ENCODE results near the gene KASH5. TPM values are rescaled to one million over a fixed set of nuclear protein-coding genes. Genes with fewer than 3 reads are reported as not detected.
"Not testable (repeated sequence)": the region's sequence is repeated elsewhere in the genome, so short reads cannot be mapped to it uniquely, and the experiment has no call there.

KASH5 gene
- total RNA-seq, 1 donor from 2014 or later, result 0.14 TPM

DNA sequence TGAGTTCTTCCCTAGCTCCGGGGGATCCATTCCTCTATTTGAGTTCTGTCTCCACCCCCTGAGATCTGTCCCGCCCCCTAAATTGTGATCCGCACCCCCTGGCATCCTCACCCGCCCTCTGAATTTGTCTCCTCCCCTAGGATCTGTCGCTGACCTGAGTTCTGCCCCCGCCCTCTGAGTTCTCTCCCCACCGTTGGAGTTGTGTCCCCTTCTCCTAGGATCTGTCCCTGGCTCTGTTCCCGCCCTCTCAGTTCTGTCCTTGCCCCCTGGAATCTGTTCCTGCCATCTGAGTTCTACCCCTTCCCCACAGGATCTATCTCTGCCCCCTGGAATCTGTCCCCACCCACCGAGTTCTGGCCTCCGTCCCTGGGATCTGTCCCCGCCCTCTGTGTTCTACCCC lies 54.3 kb downstream of the KASH5 start:
- intact Hi-C loops (cut with micrococcal nuclease), result no loop called here
- H3K4me3 Mint-ChIP-seq (ENCODE audit: low read depth), result peak overlapping the region; percentile 78
- no peak overlapping the region for H3K27ac Mint-ChIP-seq
- H3K36me3 Mint-ChIP-seq (ENCODE audit: low read depth), result peaks cover 18% of the 10 kb centered on the region
- DNase-seq (ENCODE audit: low spot score), result no peak
- peaks cover 29% of the 10 kb centered on the region for H3K4me1 Mint-ChIP-seq (ENCODE audit: low read depth)
- H3K27me3 Mint-ChIP-seq (ENCODE audit: low read depth), result peaks cover 48% of the 10 kb centered on the region
- H3K9me3 Mint-ChIP-seq, result no peaks in the 10 kb centered on the region

DNA sequence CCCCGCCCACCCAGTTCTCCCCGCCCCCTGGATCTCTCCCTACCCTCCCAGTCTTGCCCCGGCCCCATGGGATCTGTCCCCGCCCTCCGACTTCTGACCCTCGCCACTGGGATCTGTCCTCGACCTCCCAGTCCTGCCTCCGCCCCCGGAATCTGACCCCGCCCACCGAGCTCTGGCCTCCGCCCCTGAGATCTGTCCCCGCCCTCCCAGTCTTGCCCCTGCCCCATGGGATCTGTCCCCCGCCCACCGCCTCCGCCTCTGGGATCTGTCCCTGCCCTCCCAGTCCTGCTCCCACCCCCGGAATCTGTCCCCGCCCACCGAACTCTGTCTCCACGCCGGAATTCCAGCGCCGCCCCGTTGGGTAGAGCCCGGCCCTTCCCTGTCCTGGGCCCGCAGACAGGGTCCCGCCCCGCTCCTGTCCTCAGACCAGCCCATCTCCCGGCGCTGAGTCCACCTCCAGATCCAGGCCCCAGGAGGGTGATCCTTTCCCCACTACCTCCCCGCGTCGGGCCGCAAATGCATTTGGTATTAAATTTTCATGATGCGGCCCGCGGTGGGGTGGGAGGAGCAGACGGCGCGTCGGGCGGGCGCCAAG lies 54.8 kb downstream of the KASH5 start:
- peaks cover 29% of the 10 kb centered on the region for H3K4me1 Mint-ChIP-seq (ENCODE audit: low read depth)
- H3K27me3 Mint-ChIP-seq (ENCODE audit: low read depth), result peaks cover 43% of the 10 kb centered on the region
- H3K27ac Mint-ChIP-seq, result peak overlapping the region; percentile 82
- H3K9me3 Mint-ChIP-seq, result no peaks in the 10 kb centered on the region
- intact Hi-C loops (cut with micrococcal nuclease), result loop anchor here (1.0 kb wide), 3 partner anchors 8 to 51 kb away; partner anchors contain the start of gene PIH1D1
- peaks cover 22% of the 10 kb centered on the region for H3K36me3 Mint-ChIP-seq (ENCODE audit: low read depth)
- peak overlapping the region; percentile 78 for H3K4me3 Mint-ChIP-seq (ENCODE audit: low read depth)
- peak; percentile 63 for DNase-seq (ENCODE audit: low spot score)

DNA sequence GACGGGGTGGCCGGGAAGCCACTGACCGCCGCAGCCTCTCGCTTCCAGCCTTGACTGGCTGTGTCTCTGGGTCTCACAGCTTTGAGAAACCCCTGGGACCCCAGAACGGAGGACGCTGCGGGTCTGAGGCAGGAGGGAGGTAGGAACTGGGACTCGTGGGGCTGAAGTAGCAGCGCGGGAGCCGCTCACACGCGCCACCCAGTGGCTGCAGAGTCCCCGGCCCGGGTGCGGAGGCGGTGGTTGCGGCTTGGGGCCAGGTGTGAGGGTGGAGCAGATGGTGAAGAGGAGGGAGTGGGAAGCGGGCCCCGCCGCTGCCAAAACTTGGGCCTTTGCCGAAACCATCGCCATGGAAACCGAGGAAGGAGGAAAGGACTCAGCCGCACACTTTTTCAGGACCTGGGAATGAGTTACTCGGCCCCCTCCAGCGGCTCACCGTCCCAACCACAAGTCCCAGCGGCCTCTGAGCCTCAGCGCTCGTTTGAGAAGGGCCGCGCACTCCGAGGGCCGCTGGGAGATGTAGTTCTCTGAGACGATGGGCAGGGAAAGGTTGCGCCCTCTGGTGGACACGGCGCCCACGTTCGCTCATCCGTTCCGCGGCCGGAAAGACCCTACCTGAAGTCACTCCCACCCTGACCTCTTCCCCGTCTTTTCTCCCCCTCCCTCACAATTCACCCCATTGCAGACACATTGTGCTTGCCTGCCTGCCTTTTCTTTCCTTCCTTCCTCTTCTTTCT lies 55.5 kb downstream of the KASH5 start:
- DNase-seq (ENCODE audit: low spot score), result peak; percentile 92
- intact Hi-C loops (cut with micrococcal nuclease), result loop anchor here (1.0 kb wide), 3 partner anchors 8 to 51 kb away; partner anchors contain the start of gene PIH1D1
- peak overlapping the region; percentile 82 for H3K27ac Mint-ChIP-seq
- peaks cover 37% of the 10 kb centered on the region for H3K27me3 Mint-ChIP-seq (ENCODE audit: low read depth)
- peaks cover 27% of the 10 kb centered on the region for H3K36me3 Mint-ChIP-seq (ENCODE audit: low read depth)
- H3K4me3 Mint-ChIP-seq (ENCODE audit: low read depth), result peak overlapping the region; percentile 78
- H3K9me3 Mint-ChIP-seq, result no peaks in the 10 kb centered on the region
- H3K4me1 Mint-ChIP-seq (ENCODE audit: low read depth), result peaks cover 33% of the 10 kb centered on the region

DNA sequence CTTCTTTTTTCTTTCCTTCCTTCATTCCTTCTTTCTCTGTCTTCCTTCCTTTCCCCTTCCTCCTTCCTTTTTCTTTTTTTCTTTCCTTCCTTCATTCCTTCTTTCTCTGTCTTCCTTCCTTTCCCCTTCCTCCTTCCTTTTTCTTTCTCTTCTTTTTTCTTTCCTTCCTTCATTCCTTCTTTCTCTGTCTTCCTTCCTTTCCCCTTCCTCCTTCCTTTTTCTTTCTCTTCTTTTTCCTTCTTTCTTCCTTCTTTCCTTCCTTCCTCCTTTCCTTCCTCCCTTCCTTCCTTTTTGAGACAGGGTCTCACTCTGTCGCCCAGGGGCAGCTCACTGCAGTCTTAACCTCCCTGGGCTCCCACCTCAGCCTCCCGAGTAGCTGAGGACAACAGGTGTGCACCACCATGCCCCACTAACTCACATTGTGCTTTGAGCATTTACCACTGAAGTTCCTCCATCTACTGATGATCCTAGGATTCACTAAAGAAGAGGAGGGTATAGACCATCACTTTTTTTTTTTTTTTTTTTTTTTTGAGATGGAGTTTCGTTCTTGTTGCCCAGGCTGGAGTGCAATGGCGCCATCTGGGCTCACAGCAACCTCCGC lies 56.2 kb downstream of the KASH5 start:
- DNase-seq (ENCODE audit: low spot score); H3K9me3 Mint-ChIP-seq; intact Hi-C loops (cut with micrococcal nuclease): not testable (repeated sequence)
- Mint-ChIP-seq H3K36me3 (ENCODE audit: low read depth) (peaks cover 34% of the 10 kb centered on the region), H3K4me1 (ENCODE audit: low read depth) (peaks cover 35% of the 10 kb centered on the region), H3K27ac (peak overlapping the region; percentile 82), H3K27me3 (ENCODE audit: low read depth) (peaks cover 30% of the 10 kb centered on the region), H3K4me3 (ENCODE audit: low read depth) (peak overlapping the region; percentile 78)

DNA sequence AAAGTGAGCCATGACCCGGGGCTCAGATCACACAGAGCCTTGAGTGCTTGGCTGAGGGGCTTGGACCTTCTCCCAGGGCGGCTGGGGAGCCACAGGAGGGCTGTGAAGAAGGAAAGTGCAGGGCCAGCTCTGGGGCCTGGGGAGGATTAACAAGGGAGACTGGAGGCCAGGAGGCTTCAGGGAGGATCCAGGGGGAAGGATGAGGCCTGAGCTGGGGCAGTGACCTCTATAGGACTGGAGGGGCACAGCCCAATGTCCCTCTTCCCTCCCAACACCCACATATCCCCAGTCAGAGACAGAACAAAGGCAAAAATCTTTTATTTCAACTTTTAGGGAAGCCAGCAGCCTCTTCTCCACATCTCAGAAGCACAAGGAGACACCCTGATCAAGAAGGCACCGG lies 57.9 kb downstream of the KASH5 start:
- intact Hi-C loops (cut with micrococcal nuclease), result no loop called here
- peaks cover 37% of the 10 kb centered on the region for H3K4me1 Mint-ChIP-seq (ENCODE audit: low read depth)

DNA sequence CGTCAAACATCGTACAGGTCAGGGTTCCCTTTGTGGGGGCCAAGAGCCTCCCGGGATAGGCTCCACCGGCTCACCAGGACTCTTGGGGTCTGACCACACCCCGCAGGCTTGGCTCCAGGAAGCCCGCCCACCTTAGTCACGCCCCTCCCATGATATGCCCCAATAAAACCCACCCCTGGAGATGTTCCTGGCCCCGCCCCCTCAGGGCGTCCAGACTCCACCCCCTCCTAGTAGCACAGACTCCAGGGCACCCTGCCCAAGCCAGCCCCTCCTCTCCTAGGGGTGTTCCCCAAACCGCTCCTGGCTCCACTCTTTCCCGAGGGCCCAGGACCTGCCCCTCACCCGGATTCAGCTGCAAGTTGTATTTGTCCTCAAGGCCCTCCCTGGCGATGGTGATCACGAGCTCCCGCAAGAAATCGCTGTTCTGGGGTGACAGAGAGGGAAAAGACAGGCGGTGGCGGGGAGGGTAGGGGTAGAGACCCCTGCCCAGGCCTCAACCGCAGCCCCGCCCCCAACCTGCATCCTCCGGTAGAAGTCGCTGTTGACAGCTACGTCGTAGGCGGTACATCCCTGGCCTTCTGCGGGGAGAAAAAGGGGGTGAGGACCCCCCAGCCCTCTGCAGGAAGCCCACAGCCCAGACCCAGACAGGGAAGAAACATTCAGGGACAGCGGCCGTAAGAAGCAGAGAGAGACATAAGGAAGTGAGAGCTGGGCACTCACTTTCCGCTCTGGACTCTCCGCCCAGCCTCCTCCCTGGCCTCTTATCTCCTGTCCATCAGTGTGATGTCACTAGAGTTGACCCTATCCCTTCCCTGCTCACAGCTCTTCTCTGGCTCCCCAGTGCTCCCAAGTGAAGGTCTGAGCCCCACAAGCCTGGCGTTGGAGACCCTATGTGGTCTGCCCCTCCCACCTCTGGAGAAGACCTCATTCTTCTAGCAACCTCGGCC lies 59.7 kb downstream of the KASH5 start:
- Mint-ChIP-seq H3K9me3 (no peaks in the 10 kb centered on the region), H3K4me1 (ENCODE audit: low read depth) (peaks cover 35% of the 10 kb centered on the region), H3K27me3 (ENCODE audit: low read depth) (peaks cover under 1% of the 10 kb centered on the region), H3K36me3 (ENCODE audit: low read depth) (peaks cover 57% of the 10 kb centered on the region), H3K4me3 (ENCODE audit: low read depth) (no peak overlapping the region), H3K27ac (no peak overlapping the region)
- intact Hi-C loops (cut with micrococcal nuclease), result no loop called here
- DNase-seq (ENCODE audit: low spot score), result no peak

More for the DNA sequence above, 57.9 kb downstream of the KASH5 start:
- Mint-ChIP-seq H3K27ac (no peak overlapping the region), H3K27me3 (ENCODE audit: low read depth) (peaks cover 13% of the 10 kb centered on the region), H3K4me3 (ENCODE audit: low read depth) (no peak overlapping the region), H3K9me3 (no peaks in the 10 kb centered on the region), H3K36me3 (ENCODE audit: low read depth) (peaks cover 50% of the 10 kb centered on the region)
- no peak for DNase-seq (ENCODE audit: low spot score)

DNA sequence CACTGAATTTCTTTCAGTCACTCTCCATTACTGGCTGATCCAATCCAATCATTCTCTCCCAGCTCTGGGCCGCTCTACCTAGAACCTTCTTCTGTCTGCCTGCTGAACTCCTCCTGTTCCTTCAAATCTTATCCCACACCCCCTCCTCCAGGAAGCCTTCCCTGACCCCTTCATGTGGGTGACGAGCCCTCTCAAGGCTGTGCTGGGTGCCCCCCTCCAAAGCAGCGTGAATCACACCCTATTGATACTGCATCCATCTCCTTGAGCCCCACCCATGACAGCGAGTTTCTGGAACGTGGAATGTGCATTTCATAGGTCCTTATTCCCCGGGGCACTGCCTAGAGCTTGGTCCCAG lies 60.4 kb downstream of the KASH5 start:
- H3K4me3 Mint-ChIP-seq (ENCODE audit: low read depth), result peak overlapping the region; percentile 46
- DNase-seq (ENCODE audit: low spot score), result no peak
- peaks cover 38% of the 10 kb centered on the region for H3K4me1 Mint-ChIP-seq (ENCODE audit: low read depth)
- H3K27me3 Mint-ChIP-seq (ENCODE audit: low read depth), result no peaks in the 10 kb centered on the region
- no peaks in the 10 kb centered on the region for H3K9me3 Mint-ChIP-seq
- H3K27ac Mint-ChIP-seq, result peak overlapping the region; percentile 5
- intact Hi-C loops (cut with micrococcal nuclease), result no loop called here
- peaks cover 57% of the 10 kb centered on the region for H3K36me3 Mint-ChIP-seq (ENCODE audit: low read depth)

DNA sequence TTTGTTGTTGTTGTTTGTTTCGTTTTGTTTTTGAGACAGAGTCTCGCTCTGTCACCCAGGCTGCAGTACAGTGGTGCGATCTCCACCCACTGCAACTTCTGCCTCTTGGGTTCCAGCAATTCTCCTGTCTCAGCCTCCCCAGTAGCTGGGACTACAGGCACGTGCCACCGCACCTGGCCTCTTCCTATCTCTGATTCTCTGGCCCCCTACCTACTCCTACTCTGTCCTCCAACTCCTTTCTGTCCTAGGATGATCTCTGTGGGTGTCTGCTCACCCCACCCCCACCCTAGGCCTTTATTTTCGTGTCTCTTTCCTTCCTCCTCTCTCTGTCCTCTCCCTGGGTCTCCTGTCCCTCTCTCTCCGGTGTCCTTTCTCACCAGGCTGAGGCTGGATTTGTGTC lies 62.4 kb downstream of the KASH5 start:
- intact Hi-C loops (cut with micrococcal nuclease), result loop anchor here (5.0 kb wide), 1 partner anchor 47 kb away; the partner anchor contains the start of gene RPS11
- DNase-seq (ENCODE audit: low spot score), result no peak
- H3K27me3 Mint-ChIP-seq (ENCODE audit: low read depth), result no peaks in the 10 kb centered on the region
- peaks cover 29% of the 10 kb centered on the region for H3K4me1 Mint-ChIP-seq (ENCODE audit: low read depth)
- peaks cover 52% of the 10 kb centered on the region for H3K36me3 Mint-ChIP-seq (ENCODE audit: low read depth)
- no peaks in the 10 kb centered on the region for H3K9me3 Mint-ChIP-seq
- H3K27ac Mint-ChIP-seq, result peak overlapping the region; percentile 100
- H3K4me3 Mint-ChIP-seq (ENCODE audit: low read depth), result peak overlapping the region; percentile 96

DNA sequence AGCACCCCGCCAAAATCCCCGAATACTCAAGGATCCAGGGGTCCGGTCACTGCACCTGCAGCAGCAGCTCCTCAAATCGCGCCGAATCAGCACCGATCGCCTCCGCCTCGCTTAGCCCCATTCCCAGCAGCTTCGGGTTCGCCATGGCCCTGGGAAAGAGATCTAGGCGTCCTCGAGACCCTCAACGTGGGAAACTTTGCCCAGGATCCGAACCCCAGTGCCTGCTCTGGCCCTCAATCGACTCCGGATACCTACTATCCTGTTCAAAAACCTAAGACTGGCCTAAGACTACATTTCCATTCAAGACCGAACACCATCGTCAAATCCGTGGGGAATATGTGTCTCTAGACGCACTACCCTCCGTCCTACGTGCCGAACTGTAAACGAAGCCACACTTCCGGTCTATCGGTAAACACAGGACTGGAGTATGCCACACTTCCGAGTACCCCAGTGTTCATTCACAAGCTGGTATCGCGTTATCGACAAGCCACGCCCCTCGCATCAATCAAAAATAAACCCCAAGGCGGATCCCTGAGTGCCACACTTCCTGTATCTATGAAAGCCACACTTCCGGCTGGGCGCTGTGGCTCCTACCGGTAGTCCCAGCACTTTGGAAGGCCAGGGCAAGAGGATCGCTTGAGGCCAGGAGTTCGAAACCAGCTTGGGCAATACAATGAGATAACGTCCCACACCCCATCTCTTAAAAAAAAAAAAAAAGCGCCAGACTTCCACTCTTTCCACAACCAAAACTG lies 63.6 kb downstream of the KASH5 start, which contains the start of gene PIH1D1:
PIH1D1 (minus strand) TSS at position 385 of the 752 bp plus-strand sequence; CDS start at position 145, 240 bp downstream.
- intact Hi-C loops (cut with micrococcal nuclease), result loop anchor here (1.0 to 5.0 kb wide), 2 partner anchors 8 to 46 kb away; partner anchors contain the start of gene RPS11
- Mint-ChIP-seq H3K4me3 (ENCODE audit: low read depth) (peak within 1 kb of the TSS; percentile 99), H3K27me3 (ENCODE audit: low read depth) (no peaks in the 10 kb centered on the region), H3K4me1 (ENCODE audit: low read depth) (peaks cover 30% of the 10 kb centered on the region), H3K27ac (peak within 1 kb of the TSS; percentile 100), H3K36me3 (ENCODE audit: low read depth) (peaks cover 48% of the 10 kb centered on the region), H3K9me3 (no peaks in the 10 kb centered on the region)
- DNase-seq (ENCODE audit: low spot score), result peak; percentile 95

DNA sequence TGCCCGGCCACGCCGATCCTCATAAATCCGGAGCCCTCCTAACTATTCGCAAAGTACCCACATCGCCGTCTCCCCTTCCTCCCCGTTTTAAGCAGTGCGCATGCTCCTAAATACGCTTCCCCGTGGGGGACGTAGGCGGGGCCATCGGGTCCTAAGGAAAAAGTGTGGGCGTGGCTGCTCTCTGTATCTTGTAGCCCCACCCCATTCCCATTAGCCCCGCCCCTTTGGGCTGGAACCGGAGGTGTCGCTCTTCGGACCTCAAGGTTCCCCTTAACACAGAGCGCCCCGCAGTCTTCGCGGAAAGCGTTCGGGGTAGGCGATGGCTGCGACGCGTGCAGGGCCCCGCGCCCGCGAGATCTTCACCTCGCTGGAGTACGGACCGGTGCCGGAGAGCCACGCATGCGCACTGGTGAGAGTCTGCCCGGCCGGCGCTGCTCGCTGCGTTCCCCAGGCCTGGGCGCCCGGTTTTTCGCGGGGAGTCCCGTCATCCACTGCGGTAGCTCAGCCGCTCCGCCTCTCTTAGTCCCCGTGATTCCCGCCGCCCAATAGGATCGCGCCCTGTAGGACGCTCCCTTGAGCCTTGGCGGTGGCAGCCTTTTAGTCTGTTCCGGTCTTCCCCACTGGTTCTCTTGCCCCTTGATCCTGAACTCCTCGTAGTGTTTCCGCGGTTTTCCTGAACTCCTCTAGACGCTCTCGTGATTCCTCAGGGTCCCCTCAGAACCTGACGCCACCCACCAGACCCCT lies 65.1 kb downstream of the KASH5 start, which contains the start of gene ALDH16A1:
ALDH16A1 (plus strand) TSS at position 213 of the 744 bp plus-strand sequence; CDS start at position 320, 107 bp downstream.
- H3K4me1 Mint-ChIP-seq (ENCODE audit: low read depth), result peaks cover 29% of the 10 kb centered on the region
- no peaks in the 10 kb centered on the region for H3K27me3 Mint-ChIP-seq (ENCODE audit: low read depth)
- intact Hi-C loops (cut with micrococcal nuclease), result loop anchor here (1.0 to 5.0 kb wide), 2 partner anchors 16 to 44 kb away; partner anchors contain the start of gene RPS11
- no peaks in the 10 kb centered on the region for H3K9me3 Mint-ChIP-seq
- peaks cover 44% of the 10 kb centered on the region for H3K36me3 Mint-ChIP-seq (ENCODE audit: low read depth)
- peak within 1 kb of the TSS; percentile 100 for H3K27ac Mint-ChIP-seq
- peak; percentile 98 for DNase-seq (ENCODE audit: low spot score)
- H3K4me3 Mint-ChIP-seq (ENCODE audit: low read depth), result peak within 1 kb of the TSS; percentile 99

DNA sequence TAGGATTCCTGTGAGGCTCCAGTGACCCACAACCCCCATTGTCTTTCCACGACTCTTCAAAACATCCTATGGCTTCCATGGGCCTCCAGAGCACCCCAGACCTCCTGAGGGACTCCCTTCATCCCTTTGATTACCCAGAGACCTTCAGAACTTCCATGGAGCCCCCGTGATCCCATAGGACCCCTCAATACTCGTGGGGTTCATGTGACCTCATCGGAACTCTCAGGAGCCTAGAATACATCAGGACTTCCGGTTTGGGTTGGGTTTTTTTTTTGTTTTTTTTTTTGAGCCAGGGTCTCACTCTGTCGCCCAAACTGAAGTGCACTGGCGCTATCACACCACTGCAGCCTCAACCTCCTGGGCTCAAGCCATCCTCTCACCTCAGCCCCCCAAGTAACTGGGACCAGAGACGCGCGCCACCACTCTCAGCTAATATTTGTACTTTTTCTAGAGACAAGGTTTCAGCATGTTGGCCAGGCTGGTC lies 65.8 kb downstream of the KASH5 start:
- peaks cover 38% of the 10 kb centered on the region for H3K36me3 Mint-ChIP-seq (ENCODE audit: low read depth)
- no peak for DNase-seq (ENCODE audit: low spot score)
- H3K9me3 Mint-ChIP-seq, result no peaks in the 10 kb centered on the region
- intact Hi-C loops (cut with micrococcal nuclease), result loop anchor here (1.0 to 5.0 kb wide), 2 partner anchors 16 to 44 kb away; partner anchors contain the start of gene RPS11
- H3K27ac Mint-ChIP-seq, result peak overlapping the region; percentile 100
- H3K4me3 Mint-ChIP-seq (ENCODE audit: low read depth), result peak overlapping the region; percentile 99
- peaks cover 24% of the 10 kb centered on the region for H3K4me1 Mint-ChIP-seq (ENCODE audit: low read depth)
- H3K27me3 Mint-ChIP-seq (ENCODE audit: low read depth), result no peaks in the 10 kb centered on the region

Data from activated T-helper 2 cell treated with anti-CD3 and anti-CD28 coated beads, Interferon-gamma antibody, Interleukin-2, Interleukin-4, amounts not matched to agents 10 μg/mL and 5 μg/mL and 100 μg/mL, durations not matched to agents 14 hours and 24 hours and 36 hours (primary cell).